Neural cell (in vitro differentiated cells): Measurements from ENCODE around the gene PPFIBP2. TPM values are rescaled to one million over a fixed set of nuclear protein-coding genes. Genes with fewer than 3 reads are reported as not detected.

Experiments
- H2AFZ ChIP-seq: fragments of 200-600, 300-800 bp; sonication (generic), shearing (Covaris generic); 2 replicates; pipeline ENCODE4 v1.6.0; 2014; ENCODE audit warnings: low read depth, mild to moderate bottlenecking, antibody characterized with exemption, low read length, moderate library complexity
- H3F3A ChIP-seq: fragments of 200-600 bp; shearing (Covaris generic); 2 replicates; pipeline ENCODE4 v1.6.1; 2016; ENCODE audit warnings: mild to moderate bottlenecking, moderate library complexity, mixed read lengths, antibody characterized with exemption, low read length; ENCODE audit not compliant: insufficient read depth, poor library complexity, severe bottlenecking
- H3K27ac ChIP-seq: fragments of 200-600, 300-800 bp; sonication (generic), shearing (Covaris generic); 2 replicates; pipeline ENCODE4 v1.5.1; 2014; ENCODE audit warnings: mild to moderate bottlenecking, low read length, moderate library complexity
- H3K27me3 ChIP-seq: fragments of 300-800, 200-600 bp; sonication (generic), shearing (Covaris generic); 2 replicates; pipeline ENCODE4 v1.6.0; 2014; ENCODE audit warnings: mild to moderate bottlenecking, low read depth, low read length, moderate library complexity; ENCODE audit not compliant: insufficient read depth
- H3K36me3 ChIP-seq: fragments of 300-800, 200-600 bp; sonication (generic), shearing (Covaris generic); 2 replicates; pipeline ENCODE4 v1.5.1; 2014; ENCODE audit warnings: mild to moderate bottlenecking, antibody characterized with exemption, low read length, moderate library complexity; ENCODE audit not compliant: insufficient read depth
- H3K4me2 ChIP-seq: fragments of 300-800, 200-600 bp; sonication (generic), shearing (Covaris generic); 2 replicates; pipeline ENCODE4 v1.6.0; 2014; ENCODE audit warnings: mild to moderate bottlenecking, low read length
- H3K4me3 ChIP-seq: fragments of 300-800, 200-600 bp; sonication (generic), shearing (Covaris generic); 2 replicates; pipeline ENCODE4 v1.5.1; 2014; ENCODE audit warnings: mild to moderate bottlenecking, low read length, moderate library complexity
- H3K79me2 ChIP-seq: fragments of 200-600 bp; shearing (Covaris generic); replicated peaks from 2 replicates; pipeline ENCODE4 v1.6.0; 2014; ENCODE audit warnings: mild to moderate bottlenecking, low read length, moderate library complexity; ENCODE audit not compliant: insufficient read depth
- H3K9ac ChIP-seq: fragments of 300-800, 200-600 bp; sonication (generic), shearing (Covaris generic); 2 replicates; pipeline ENCODE4 v1.6.1; 2016; ENCODE audit warnings: mild to moderate bottlenecking, low read length, mixed read lengths
- H3K9me2 ChIP-seq: fragments of 200-600 bp; shearing (Covaris generic); 2 replicates; pipeline ENCODE4 v1.6.1; 2016; ENCODE audit warnings: mild to moderate bottlenecking, low read length, mixed read lengths; ENCODE audit not compliant: insufficient read depth
- H3K9me3 ChIP-seq: fragments of 200-600, 300-800 bp; sonication (generic), shearing (Covaris generic); 2 replicates; pipeline ENCODE4 v1.6.1; 2016; ENCODE audit warnings: mild to moderate bottlenecking, mixed run types, low read length, moderate library complexity, mixed read lengths
- H4K20me1 ChIP-seq: fragments of 200-600 bp; shearing (Covaris generic); 2 replicates; pipeline ENCODE4 v1.6.1; 2016; ENCODE audit warnings: mild to moderate bottlenecking, mixed run types; ENCODE audit not compliant: insufficient read depth
- EP300 ChIP-seq: fragments of 450-650 bp; conservative IDR thresholded peaks from 2 replicates; pipeline ENCODE4 v1.6.1; 2014; ENCODE audit warnings: antibody characterized with exemption, mild to moderate bottlenecking, moderate library complexity; ENCODE audit not compliant: poor library complexity, severe bottlenecking
- EZH2 ChIP-seq: fragments of 200-600, 300-800 bp; shearing (Covaris generic), sonication (generic); IDR thresholded peaks from 2 replicates; pipeline ENCODE4 v1.6.1; 2014; ENCODE audit warnings: antibody characterized with exemption, low read length, borderline replicate concordance, mild to moderate bottlenecking; ENCODE audit not compliant: insufficient read depth, poor library complexity, severe bottlenecking
- MXI1 ChIP-seq: fragments of 450-650 bp; conservative IDR thresholded peaks from 2 replicates; pipeline ENCODE4 v1.6.1; 2014; ENCODE audit warnings: antibody characterized with exemption, mild to moderate bottlenecking; ENCODE audit not compliant: poor library complexity, severe bottlenecking
- POLR2AphosphoS5 ChIP-seq: IDR thresholded peaks from 2 replicates; pipeline ENCODE4 v1.6.1; 2012
- RAD21 ChIP-seq: fragments of 450-650 bp; conservative IDR thresholded peaks from 2 replicates; pipeline ENCODE4 v1.6.1; 2014; ENCODE audit warnings: antibody characterized with exemption, mild to moderate bottlenecking, moderate library complexity
- SMC3 ChIP-seq: fragments of 450-650 bp; conservative IDR thresholded peaks from 2 replicates; pipeline ENCODE4 v1.6.1; 2014; ENCODE audit warnings: antibody characterized with exemption, mild to moderate bottlenecking, moderate library complexity; ENCODE audit not compliant: poor library complexity
- TAF1 ChIP-seq: IDR thresholded peaks from 2 replicates; pipeline ENCODE4 v1.6.1; 2012; ENCODE audit warnings: low read depth
- polyA plus RNA-seq: library from polyadenylated mRNA; depleted of rRNA; stranded (reverse); fragments of >200 nt; gene quantifications from 2 replicates; pipeline ENCODE4 v1.2.3, GENCODE V29; 2014
- TF ChIP-seq, protein P1 (sequence below): fragments of 450-650 bp; IDR thresholded peaks from 2 replicates; pipeline ENCODE4 v1.5.1; 2014; ENCODE audit warnings: antibody characterized with exemption, mild to moderate bottlenecking, moderate library complexity; ENCODE audit not compliant: poor library complexity, severe bottlenecking
- TF ChIP-seq, protein P2 (sequence below): IDR thresholded peaks from 2 replicates; pipeline ENCODE4 v1.6.1; 2012; ENCODE audit warnings: borderline replicate concordance

PPFIBP2 gene
- polyA plus RNA-seq, 1 donor from 2014 or later = not detected

DNA sequence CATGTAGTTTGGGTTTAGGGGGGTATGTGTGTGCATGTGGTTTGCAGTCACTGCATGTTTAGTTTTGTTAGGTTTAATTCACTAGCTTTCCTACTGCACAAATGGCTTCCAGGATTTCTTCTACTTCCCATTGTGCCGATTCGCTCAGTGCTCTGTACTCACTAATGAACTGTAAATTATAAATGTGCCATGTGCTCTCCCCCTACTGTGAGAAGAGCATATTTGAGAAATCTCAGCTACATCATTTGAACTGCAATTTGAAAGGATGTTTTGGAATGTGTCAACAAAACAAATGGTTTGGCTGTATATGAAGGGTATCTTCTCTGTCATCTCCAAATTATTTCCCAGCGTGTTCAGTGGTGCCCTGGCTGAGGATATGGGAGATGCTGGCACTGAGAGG lies 131.4 kb downstream of the PPFIBP2 start:
- H3K36me3 ChIP-seq = no peaks in the 10 kb centered on the region
- H3K27ac ChIP-seq = no peak overlapping the region
- no peak overlapping the region for H2AFZ ChIP-seq
- H3K9ac ChIP-seq = no peak overlapping the region
- no peaks in the 10 kb centered on the region for H3K27me3 ChIP-seq
- H3K9me3 ChIP-seq = no peaks in the 10 kb centered on the region
- H3K4me2 ChIP-seq = no peak overlapping the region
- no peaks in the 10 kb centered on the region for H3K79me2 ChIP-seq
- TF ChIP-seq, protein P1, sequence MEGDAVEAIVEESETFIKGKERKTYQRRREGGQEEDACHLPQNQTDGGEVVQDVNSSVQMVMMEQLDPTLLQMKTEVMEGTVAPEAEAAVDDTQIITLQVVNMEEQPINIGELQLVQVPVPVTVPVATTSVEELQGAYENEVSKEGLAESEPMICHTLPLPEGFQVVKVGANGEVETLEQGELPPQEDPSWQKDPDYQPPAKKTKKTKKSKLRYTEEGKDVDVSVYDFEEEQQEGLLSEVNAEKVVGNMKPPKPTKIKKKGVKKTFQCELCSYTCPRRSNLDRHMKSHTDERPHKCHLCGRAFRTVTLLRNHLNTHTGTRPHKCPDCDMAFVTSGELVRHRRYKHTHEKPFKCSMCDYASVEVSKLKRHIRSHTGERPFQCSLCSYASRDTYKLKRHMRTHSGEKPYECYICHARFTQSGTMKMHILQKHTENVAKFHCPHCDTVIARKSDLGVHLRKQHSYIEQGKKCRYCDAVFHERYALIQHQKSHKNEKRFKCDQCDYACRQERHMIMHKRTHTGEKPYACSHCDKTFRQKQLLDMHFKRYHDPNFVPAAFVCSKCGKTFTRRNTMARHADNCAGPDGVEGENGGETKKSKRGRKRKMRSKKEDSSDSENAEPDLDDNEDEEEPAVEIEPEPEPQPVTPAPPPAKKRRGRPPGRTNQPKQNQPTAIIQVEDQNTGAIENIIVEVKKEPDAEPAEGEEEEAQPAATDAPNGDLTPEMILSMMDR = no peak
- TF ChIP-seq EZH2 (no peak), POLR2AphosphoS5 (no peak), MXI1 (no peak), TAF1 (no peak)
- no peaks in the 10 kb centered on the region for H3F3A ChIP-seq
- no peaks in the 10 kb centered on the region for H4K20me1 ChIP-seq
- no peaks in the 10 kb centered on the region for H3K9me2 ChIP-seq
- no peak overlapping the region for H3K4me3 ChIP-seq

DNA sequence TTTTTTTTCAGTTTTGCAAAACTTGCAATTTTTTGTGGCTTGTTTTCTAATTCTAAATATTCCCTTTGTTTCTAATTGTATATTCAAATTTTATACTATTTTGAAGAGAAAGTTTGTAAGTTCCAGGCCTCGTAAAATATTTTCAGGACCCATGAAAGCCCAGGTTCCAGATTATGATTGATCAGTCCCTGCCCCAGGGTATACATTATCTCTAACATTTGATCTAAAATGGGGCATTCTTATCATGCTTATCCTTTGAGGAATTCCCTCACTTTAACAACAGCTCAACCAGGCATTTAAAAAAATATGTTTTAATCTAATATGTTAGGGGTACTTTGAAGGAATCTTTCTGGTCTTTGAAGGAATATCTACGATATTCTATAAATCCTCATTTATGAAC lies 133.1 kb downstream of the PPFIBP2 start:
- H3F3A ChIP-seq = no peaks in the 10 kb centered on the region
- no peak overlapping the region for H3K9ac ChIP-seq
- H3K36me3 ChIP-seq = no peaks in the 10 kb centered on the region
- TF ChIP-seq RAD21 = no peak
- TF ChIP-seq MXI1 = no peak
- TF ChIP-seq POLR2AphosphoS5 = no peak
- no peak for TF ChIP-seq EP300
- TF ChIP-seq, protein P2, sequence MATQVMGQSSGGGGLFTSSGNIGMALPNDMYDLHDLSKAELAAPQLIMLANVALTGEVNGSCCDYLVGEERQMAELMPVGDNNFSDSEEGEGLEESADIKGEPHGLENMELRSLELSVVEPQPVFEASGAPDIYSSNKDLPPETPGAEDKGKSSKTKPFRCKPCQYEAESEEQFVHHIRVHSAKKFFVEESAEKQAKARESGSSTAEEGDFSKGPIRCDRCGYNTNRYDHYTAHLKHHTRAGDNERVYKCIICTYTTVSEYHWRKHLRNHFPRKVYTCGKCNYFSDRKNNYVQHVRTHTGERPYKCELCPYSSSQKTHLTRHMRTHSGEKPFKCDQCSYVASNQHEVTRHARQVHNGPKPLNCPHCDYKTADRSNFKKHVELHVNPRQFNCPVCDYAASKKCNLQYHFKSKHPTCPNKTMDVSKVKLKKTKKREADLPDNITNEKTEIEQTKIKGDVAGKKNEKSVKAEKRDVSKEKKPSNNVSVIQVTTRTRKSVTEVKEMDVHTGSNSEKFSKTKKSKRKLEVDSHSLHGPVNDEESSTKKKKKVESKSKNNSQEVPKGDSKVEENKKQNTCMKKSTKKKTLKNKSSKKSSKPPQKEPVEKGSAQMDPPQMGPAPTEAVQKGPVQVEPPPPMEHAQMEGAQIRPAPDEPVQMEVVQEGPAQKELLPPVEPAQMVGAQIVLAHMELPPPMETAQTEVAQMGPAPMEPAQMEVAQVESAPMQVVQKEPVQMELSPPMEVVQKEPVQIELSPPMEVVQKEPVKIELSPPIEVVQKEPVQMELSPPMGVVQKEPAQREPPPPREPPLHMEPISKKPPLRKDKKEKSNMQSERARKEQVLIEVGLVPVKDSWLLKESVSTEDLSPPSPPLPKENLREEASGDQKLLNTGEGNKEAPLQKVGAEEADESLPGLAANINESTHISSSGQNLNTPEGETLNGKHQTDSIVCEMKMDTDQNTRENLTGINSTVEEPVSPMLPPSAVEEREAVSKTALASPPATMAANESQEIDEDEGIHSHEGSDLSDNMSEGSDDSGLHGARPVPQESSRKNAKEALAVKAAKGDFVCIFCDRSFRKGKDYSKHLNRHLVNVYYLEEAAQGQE = no peak
- no peak for TF ChIP-seq EZH2
- TF ChIP-seq SMC3 = no peak
- TF ChIP-seq TAF1 = no peak
- TF ChIP-seq, protein P1 = no peak
- H2AFZ ChIP-seq = no peak overlapping the region
- no peaks in the 10 kb centered on the region for H4K20me1 ChIP-seq
- H3K27me3 ChIP-seq = no peaks in the 10 kb centered on the region
- no peak overlapping the region for H3K4me3 ChIP-seq
- H3K79me2 ChIP-seq = no peaks in the 10 kb centered on the region
- H3K9me2 ChIP-seq = no peaks in the 10 kb centered on the region
- no peak overlapping the region for H3K27ac ChIP-seq
- H3K4me2 ChIP-seq = no peak overlapping the region
- no peaks in the 10 kb centered on the region for H3K9me3 ChIP-seq
